Panc1 (cell line): ENCODE results near the gene SNX24.
A peak's percentile ranks its signal among the peaks of the same experiment; 100 is the strongest.

Experiments used
- POLR2AphosphoS5 ChIP-seq: IDR thresholded peaks from 2 replicates; pipeline ENCODE4 v1.6.1; 2012; ENCODE audit warnings: mild to moderate bottlenecking, low read depth, low read length, moderate library complexity
- SIN3A ChIP-seq: IDR thresholded peaks from 2 replicates; pipeline ENCODE4 v1.6.1; 2012; ENCODE audit warnings: low read depth, mild to moderate bottlenecking, low read length, moderate library complexity, borderline replicate concordance; ENCODE audit not compliant: insufficient read depth
- TF ChIP-seq, protein P1 (sequence below): fragments of 450-650 bp; IDR thresholded peaks from 2 replicates; pipeline ENCODE4 v1.5.1; 2017; ENCODE audit warnings: mild to moderate bottlenecking
- TF ChIP-seq, protein P2 (sequence below), 2 experiments: IDR thresholded peaks; 2 replicates each; pipeline ENCODE4 v1.6.1; 2011 to 2012; ENCODE audit warnings: low read depth in 2 of 2, control low read depth in 1 of 2, low read length in 1 of 2, mild to moderate bottlenecking in 1 of 2, moderate library complexity in 1 of 2; ENCODE audit not compliant: insufficient read depth in 1 of 2

DNA sequence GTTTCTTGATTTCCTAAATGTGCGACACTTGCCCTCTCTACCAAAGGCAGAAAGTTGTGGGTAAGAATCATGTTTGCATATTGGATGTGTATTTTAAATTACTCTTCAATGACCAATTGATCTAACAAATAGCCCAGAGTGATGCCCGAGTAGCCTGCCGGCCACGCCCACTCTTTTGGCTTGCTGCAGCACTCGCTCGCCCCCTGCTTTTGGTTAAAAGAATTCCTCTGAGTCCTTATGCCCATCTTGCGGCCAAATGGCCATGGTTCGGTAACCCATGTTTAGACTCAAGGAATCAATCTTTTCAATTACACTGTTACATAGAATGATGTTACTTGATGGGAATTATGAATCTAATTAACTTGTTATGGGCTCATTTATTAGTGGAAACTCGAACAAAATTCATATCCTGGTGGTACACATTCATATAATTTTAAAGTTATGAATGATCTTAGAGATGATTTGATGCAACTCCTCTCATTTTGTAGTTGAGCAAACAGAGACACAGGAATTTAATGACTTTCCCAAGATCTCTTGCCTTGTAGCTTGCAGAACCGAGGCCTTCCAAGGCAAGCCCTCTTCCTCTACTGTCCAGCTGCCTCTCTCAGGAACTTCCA is 154.6 kb downstream of the SNX24 start:
- TF ChIP-seq, protein P1, sequence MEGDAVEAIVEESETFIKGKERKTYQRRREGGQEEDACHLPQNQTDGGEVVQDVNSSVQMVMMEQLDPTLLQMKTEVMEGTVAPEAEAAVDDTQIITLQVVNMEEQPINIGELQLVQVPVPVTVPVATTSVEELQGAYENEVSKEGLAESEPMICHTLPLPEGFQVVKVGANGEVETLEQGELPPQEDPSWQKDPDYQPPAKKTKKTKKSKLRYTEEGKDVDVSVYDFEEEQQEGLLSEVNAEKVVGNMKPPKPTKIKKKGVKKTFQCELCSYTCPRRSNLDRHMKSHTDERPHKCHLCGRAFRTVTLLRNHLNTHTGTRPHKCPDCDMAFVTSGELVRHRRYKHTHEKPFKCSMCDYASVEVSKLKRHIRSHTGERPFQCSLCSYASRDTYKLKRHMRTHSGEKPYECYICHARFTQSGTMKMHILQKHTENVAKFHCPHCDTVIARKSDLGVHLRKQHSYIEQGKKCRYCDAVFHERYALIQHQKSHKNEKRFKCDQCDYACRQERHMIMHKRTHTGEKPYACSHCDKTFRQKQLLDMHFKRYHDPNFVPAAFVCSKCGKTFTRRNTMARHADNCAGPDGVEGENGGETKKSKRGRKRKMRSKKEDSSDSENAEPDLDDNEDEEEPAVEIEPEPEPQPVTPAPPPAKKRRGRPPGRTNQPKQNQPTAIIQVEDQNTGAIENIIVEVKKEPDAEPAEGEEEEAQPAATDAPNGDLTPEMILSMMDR = peak; percentile 84
- TF ChIP-seq POLR2AphosphoS5 (no peak), SIN3A (no peak)
- TF ChIP-seq, protein P2, sequence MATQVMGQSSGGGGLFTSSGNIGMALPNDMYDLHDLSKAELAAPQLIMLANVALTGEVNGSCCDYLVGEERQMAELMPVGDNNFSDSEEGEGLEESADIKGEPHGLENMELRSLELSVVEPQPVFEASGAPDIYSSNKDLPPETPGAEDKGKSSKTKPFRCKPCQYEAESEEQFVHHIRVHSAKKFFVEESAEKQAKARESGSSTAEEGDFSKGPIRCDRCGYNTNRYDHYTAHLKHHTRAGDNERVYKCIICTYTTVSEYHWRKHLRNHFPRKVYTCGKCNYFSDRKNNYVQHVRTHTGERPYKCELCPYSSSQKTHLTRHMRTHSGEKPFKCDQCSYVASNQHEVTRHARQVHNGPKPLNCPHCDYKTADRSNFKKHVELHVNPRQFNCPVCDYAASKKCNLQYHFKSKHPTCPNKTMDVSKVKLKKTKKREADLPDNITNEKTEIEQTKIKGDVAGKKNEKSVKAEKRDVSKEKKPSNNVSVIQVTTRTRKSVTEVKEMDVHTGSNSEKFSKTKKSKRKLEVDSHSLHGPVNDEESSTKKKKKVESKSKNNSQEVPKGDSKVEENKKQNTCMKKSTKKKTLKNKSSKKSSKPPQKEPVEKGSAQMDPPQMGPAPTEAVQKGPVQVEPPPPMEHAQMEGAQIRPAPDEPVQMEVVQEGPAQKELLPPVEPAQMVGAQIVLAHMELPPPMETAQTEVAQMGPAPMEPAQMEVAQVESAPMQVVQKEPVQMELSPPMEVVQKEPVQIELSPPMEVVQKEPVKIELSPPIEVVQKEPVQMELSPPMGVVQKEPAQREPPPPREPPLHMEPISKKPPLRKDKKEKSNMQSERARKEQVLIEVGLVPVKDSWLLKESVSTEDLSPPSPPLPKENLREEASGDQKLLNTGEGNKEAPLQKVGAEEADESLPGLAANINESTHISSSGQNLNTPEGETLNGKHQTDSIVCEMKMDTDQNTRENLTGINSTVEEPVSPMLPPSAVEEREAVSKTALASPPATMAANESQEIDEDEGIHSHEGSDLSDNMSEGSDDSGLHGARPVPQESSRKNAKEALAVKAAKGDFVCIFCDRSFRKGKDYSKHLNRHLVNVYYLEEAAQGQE (IDR thresholded peaks at IDR 0.05; ENCODE audit: insufficient read depth in 1 of 2, low read depth in 2 of 2, low read length in 1 of 2) = no peak
